GM12801 (cell line): ENCODE data around the gene LINGO3.

ENCODE experiments used
- CTCF ChIP-seq: IDR thresholded peaks from one replicate; pipeline ENCODE4 v1.5.1; 2011; ENCODE audit warnings: control low read depth; ENCODE audit not compliant: insufficient read length; ENCODE audit errors: extremely low read depth

The LINGO3 gene

GRCh38 chr19:2315818-2316353 lies 7.9 kb upstream of the LINGO3 start:
- no peak for TF ChIP-seq CTCF

GRCh38 chr19:2315121-2315817 lies 7.3 kb upstream of the LINGO3 start:
- no peak for TF ChIP-seq CTCF

- TF ChIP-seq CTCF, result no peak
These were observed 5.0 kb upstream of the LINGO3 start for GRCh38 chr19:2312820-2313501.

GRCh38 chr19:2311093-2311492 lies 3.1 kb upstream of the LINGO3 start:
- no peak for TF ChIP-seq CTCF

GRCh38 chr19:2309734-2310362 lies 1.9 kb upstream of the LINGO3 start:
- TF ChIP-seq CTCF, result no peak

- no peak for TF ChIP-seq CTCF
These were observed 389 bp downstream of the LINGO3 start for GRCh38 chr19:2307518-2308012.

- TF ChIP-seq CTCF, result no peak
These were observed 983 bp downstream of the LINGO3 start for GRCh38 chr19:2306971-2307370.
